NCI-H2171 treated with DMSO at 0.1 percent for 48 hours (cell line): ENCODE data around the gene ADGRB3.

ENCODE experiments used
- DNase-seq: peaks from one replicate; lab custom pipeline; 2025; lab: John Stamatoyannopoulos, UW

Gene ADGRB3

GRCh38 chr6:68709091-68709490, 74.0 kb downstream of the ADGRB3 start:
- DNase-seq: no peak

DNA sequence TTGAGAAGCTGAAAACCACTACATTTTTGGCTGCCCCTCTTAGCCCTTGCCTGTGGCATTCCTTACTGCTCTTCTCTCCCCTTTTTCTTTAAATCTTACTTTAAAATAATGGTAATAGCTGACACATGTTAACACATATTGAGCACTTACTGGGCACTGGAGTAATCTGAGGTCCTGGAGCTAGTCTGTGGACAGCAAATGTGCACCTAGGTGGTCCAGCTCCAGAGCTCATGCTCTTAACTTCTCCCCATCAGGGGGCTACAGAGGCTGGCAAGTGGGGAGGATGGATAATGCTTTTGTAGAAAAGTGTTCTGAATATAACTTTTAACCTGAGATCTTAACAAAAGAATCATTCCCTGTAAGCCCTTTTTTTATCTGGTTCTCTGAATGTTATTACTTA, 74.8 kb downstream of the ADGRB3 start:
- no peak for DNase-seq

- DNase-seq: no peak
These were observed 75.4 kb downstream of the ADGRB3 start for GRCh38 chr6:68710496-68710895.

- DNase-seq: no peak
These were observed 75.8 kb downstream of the ADGRB3 start for GRCh38 chr6:68710916-68711315.

- no peak for DNase-seq
These were observed 76.4 kb downstream of the ADGRB3 start for GRCh38 chr6:68711386-68712000.

DNA sequence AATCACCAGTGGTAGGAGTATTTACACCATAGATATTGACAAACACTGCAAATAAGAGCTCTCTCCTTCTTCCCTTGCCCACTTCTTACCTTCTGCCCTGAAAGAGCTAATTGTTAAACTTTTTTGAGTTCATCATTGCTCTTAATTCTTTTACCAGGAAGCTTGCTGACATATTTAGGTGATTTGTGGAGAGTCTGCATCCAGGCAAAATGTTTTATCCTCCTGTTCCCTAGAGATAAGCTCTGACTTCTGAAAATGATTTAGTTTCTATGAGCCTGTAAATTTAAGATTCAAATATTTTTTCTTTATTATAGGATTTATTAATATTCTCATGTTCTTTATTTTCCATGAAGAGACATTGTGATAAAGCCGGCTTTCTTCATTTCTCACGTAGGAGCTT, 81.5 kb downstream of the ADGRB3 start:
- DNase-seq: no peak

GRCh38 chr6:68718385-68719073, 83.4 kb downstream of the ADGRB3 start:
- peak; percentile 79 for DNase-seq

DNA sequence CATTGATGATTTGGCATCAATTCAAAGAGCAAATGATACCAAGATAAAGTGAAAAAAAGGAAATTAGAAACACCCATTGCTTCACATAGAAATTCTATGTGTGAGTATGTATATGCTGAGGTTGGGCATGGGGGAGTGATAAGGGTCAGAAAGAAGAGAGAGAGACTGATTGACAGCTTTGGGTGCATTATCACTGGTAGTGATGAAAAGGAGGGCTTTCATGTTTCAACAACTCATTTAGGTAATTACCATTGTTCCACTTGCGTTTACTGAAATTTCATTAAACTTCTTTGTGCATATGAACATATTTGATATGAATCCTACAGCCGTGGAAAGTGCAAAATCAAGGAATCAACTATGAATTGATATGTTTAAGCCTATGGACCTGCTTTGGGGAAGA, 84.7 kb downstream of the ADGRB3 start:
- no peak for DNase-seq

DNA sequence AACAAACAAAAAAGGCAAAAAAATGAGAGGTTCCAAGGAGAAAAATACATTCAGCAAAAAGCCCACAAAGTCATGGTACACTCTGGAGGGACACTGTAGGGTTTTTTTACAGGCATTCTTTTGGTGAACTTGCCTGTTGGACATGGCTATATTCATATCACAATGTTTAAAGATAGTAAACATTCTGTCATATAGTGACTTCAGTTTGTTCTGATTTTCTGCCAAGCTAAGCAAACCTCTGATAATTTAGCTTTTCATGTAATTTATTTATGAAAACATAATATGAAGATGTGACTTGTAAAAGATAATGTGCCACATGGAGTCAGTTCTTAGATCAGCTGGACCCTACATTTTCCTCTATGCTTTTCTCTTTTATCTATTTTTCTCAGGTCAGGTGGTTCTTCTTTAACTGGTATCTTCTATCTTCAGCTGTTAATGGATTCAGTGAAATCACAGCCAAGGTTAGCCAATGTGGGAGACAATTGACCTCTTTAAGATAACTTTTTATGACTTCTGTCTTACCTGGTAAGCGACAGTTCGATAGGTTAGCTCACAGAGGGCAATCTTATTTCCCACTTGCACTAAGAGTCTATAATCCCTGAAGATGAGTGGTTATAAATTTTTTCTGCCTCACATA, 87.9 kb downstream of the ADGRB3 start:
- no peak for DNase-seq

- DNase-seq: peak; percentile 26
These were observed 89.0 kb downstream of the ADGRB3 start for GRCh38 chr6:68724060-68724459.

GRCh38 chr6:68726337-68726736, 91.3 kb downstream of the ADGRB3 start:
- DNase-seq: peak; percentile 83

GRCh38 chr6:68726992-68727391, 91.9 kb downstream of the ADGRB3 start:
- no peak for DNase-seq

DNA sequence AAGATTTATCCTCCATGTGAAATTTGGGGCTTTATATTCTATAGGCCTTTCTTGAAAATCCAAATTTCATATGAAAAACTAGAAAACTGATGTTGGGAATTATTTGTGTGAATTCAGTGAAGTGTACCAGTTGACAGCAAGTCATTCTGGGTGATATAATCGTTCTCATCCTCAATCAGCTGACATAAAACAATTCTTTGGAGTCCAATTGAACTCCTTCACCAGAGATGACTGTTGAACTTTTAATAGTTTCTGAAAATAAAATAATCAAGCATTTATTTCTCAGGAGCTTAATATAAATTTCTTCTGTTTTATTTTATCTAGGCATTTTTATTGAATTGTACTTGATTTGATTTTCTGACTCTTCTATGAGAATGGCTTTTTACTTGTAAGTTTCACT, 92.6 kb downstream of the ADGRB3 start:
- DNase-seq: no peak

GRCh38 chr6:68728159-68728979, 93.3 kb downstream of the ADGRB3 start:
- no peak for DNase-seq

DNA sequence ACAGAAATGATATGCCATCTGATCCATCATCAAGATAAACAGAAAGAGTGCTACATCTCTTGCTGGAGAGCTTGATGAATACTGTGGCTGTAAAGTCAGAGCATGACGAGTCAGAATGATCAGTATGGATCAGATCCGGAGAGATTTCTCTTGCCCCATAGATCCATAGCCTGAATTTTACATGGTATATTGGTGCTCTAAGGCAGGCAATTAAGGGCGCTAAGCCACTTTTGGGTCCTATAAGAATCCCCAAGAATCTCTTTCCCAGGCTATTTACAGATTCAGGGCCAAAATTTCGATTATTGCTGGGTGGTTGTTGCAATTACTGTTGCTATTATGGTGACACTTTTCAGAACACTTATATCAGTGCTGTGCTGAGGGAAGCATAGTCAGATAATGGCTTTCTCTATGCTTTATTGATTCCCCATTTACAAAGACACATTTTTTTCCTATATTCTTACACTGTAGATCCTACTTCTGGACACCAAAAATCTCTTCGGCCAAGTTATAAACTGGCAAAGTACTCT, 94.4 kb downstream of the ADGRB3 start:
- no peak for DNase-seq

- no peak for DNase-seq
These were observed 95.4 kb downstream of the ADGRB3 start for GRCh38 chr6:68730291-68731054.

- DNase-seq: no peak
These were observed 97.3 kb downstream of the ADGRB3 start for GRCh38 chr6:68732423-68732822.

DNA sequence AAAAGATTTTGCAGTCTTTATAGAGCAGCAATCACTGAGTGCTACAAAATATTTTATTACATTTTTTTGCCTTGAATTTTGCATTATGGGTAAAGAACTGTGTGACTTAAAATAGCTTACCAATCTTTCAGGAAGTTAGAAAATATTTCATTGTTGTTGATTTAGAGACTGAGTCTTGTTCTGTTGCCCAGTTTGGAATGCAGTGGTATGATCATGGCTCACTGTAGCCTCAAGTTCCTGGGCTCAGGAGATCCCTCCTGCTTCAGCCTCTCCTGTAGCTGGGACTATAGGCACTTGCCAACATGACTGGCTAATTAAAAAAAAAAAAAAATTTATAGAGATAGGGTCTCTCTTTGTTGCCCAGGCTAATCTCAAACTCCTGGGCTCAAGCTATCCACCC, 100.8 kb downstream of the ADGRB3 start:
- no peak for DNase-seq

DNA sequence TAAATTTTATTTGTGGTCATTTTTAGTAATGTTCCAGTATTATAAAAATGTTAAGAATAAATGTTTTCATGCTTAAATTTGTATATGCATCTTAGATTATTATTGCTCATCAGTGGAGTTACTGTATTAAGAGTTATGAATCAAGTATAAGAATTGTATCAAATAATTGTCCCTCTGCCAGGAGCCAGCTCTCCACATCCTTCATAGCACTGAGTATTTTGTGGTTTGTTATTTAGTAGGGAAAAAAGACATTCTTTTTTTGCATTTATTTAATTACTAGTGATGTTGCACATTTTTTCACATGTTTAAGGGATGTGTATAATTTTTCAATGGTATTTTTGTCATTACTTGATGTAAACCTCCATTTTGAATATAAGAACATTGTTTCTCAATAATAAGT, 102.0 kb downstream of the ADGRB3 start:
- no peak for DNase-seq

DNA sequence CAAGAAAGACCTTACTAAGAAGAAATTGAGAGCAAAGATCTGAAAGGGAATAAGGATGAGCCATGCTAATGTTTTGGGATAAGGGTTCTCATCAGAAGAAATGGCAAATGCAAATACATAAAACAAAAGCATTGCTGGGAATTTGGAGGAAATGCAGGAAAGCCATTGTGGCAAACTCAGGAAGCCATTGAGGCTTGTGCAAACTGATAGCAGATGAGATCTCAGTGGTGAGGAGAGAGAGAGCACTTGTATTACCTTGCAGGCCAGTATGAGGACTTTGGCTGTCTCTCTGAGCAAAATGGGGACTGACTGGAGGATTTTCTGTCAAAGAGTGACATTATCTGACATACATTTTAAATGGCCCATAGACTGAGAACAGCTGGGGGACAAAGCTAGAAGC, 103.0 kb downstream of the ADGRB3 start:
- no peak for DNase-seq

GRCh38 chr6:68740828-68741500, 105.9 kb downstream of the ADGRB3 start:
- DNase-seq: no peak
